ENCODE data around the gene MTMR4.
A peak's percentile ranks its signal among the peaks of the same experiment; 100 is the strongest.

The MTMR4 gene

DNA sequence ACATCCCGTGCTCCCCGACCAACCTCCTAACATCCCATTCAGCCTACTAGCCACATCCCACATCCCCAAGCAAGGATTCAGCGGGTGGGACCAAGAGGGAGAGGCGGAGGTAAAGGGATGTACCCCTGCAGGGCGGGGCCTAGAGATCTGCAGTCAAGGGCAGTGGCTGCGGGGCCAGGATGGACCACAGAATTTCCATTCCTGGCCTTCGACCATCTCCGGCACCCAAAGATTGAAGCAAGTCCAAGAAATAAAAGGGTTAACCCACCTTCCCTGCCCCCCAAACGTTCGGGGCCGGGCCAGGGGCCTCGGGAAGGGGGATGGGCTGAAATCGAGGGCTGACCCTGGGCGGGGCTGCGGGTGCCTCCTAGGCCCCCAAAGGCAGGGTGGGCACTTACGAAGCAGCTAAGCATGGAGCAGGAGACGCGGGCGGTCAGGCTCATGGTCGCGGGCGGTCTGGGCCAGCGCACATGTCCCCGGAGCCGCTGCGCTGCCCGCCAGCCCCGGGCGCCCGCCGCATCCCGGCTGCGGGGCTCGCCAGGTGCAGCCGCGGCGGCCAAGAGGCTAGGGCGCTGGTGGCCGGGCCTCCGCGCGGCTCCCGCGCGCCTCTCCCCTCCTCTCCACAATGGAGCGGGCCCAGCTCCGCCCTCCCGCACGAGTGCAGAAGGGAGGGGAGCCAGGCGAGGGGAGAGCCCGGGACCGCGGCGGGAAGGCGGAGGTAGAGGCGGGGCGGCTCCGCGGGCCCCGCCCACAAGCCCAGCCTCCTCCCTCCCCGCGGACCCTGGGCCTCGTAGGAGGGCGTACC, at the start of gene MTMR4:
TSS of gene MTMR4 (minus strand) at position 674 of the 805 bp plus-strand sequence. CDS start at position 443, 231 bp downstream.
- DNase-seq: peak in 11 of 14 donors; percentile 20 to 72 (median 56)

- DNase-seq: no peak
Observed at GRCh38 chr17:58560511-58560910, 46.1 kb upstream of the MTMR4 start.

DNA sequence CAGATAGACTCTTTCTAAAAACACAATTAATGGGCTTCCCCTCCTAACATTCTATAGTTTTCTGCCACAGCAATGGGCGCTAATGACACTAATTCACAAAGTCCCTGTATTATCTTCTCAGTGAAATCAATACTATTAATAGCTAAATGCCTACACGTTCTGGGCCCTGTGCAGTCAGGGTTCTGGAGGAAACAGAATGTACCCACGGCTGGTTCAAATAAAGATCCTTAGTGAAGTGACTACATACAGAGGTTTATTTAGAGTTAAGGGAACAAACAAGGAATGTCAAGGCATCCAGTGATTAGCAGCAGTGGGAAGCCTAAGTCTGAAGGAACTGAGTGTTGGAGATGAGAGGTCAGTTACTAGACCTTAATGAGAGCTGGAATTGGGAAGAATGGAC, 43.5 kb upstream of the MTMR4 start:
- DNase-seq: no peak

DNA sequence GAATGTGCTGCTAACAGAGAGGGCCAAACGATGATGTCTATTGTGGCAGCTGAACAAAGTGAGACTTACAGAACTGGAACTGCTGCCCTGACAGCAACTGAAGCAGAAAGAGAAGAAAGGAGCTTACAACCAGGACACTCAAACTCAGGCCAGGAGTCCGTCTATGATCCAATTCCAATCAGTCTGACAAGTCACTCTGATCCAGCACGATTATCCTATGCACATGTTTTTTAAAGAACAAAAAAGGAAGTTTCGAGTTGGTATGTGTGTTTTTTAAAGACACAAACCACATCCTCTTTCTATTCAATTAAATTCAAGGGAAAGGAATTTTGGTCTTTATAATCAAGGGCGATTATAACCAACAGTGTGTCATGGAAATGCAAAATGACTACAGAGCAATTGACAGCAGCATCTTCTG, 42.4 kb upstream of the MTMR4 start:
- DNase-seq: peak in 3 of 14 donors; percentile 8 to 17 (median 14)

DNA sequence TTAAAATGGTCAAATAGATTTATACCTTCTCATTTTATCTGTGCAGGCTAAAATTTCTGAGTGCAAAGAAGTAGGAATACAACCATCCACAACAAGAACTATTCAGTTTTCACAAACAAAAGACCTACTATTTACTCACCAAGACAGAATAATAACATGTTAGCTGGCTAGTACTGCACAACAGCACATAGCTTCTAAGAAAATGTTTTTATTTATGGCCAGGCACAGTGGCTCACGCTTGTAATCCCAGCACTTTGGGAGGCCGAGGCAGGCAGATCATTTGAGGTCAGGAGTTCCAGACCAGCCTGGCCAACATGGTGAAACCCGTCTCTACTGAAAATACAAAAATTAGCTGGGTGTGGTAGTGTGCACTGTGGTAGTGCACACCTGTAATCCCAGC, 40.7 kb upstream of the MTMR4 start:
- peak in 6 of 14 donors; percentile 5 to 28 (median 10) for DNase-seq

DNA sequence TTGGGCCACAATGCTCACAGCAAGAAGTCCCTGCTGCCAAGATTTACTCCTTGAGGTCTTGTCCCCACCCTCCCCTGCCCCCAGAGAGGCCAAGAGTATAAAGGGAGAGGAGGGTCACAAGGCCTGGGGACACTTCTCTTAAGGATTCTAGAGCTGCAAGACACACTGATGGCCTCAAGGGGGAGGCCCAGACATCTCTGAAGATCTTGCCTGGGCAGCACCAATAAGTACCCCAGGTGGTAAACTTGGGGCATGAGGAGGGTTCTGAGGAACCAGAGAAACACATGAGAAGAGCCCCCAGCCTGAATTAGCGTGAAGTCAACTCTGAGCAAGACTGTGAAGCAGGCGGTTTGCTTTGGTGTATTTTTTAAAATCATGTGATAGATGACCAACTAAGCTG, 26.8 kb upstream of the MTMR4 start:
- no peak for DNase-seq

- peak in 1 of 14 donors; percentile 10 for DNase-seq
Observed at GRCh38 chr17:58539698-58540097, 25.3 kb upstream of the MTMR4 start.

- peak in 1 of 14 donors; percentile 33 for DNase-seq
Observed at GRCh38 chr17:58538811-58539409, 24.5 kb upstream of the MTMR4 start.

GRCh38 chr17:58537266-58537665, 22.8 kb upstream of the MTMR4 start:
- DNase-seq: no peak

DNA sequence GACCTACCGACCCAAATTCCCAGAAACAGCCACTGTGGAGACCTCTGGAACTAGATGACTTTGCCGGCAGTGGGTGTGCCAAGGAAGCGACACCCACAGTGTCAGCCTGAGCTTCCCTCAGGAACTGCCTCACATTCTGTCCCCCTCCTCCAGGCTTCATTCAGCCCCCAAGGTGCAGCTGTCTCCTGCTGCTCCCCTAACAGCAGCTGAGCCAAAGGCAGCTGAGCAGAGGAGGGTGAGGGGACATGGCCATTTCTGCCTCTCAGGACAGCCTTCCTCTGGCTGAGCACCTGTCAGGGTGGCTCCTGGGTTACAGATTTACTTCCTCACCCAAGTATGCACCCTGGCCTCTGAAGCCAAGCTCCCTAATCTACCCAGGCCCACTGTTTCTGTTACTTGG, 22.1 kb upstream of the MTMR4 start:
- DNase-seq: no peak

GRCh38 chr17:58535431-58535830, 21.0 kb upstream of the MTMR4 start:
- no peak for DNase-seq

- peak in 1 of 14 donors; percentile 17 for DNase-seq
Observed at GRCh38 chr17:58534901-58535421, 20.5 kb upstream of the MTMR4 start.

- DNase-seq: no peak
Observed at GRCh38 chr17:58534331-58534730, 19.9 kb upstream of the MTMR4 start.

DNA sequence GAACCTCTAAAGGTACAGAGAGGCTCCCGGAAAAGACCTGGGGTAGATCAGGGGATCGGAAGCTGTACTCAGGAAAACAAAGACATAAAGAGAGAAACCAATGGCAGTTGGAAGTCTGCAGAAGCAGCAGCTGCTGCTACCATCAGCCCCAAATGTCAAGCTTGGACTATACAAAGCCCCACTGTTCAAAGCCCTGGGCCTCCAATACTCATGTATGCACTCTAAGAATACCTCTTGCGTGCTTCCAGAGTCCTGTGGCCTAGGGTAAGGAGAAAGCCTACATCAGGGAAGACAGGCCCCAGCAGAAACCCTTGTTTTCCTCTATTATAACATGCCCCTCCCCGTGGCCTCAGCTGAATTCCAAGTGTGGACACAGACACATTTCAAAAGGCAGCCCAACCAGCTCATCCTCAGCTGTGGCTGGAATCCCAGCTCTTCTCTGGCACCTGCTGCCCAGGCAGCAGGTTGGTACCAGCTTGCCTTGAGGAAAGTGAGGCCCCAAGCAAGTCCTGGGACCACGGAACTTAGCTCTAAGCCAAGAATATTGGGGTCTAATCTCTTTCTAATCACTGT, 19.3 kb upstream of the MTMR4 start:
- DNase-seq: peak in 7 of 14 donors; percentile 22 to 48 (median 32)

DNA sequence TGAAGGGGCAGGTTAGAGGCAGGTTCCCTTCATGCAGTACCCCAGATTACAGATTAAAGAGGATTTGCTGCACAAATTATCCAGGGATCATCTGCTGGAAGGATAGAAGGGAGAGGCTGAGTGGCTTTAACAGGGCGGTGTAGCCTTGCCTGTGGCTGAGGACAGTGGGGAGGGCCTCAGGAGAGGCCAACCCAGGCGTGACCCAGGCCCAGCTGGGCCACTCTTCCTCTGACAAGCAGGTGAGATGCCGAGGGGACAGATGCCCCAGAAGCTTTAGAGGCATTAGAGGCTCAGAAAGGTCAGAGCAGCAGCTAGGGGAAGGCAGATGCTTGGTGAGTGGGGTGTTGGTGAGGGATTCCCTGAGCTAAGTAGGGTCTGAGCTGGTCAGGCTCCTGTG, 18.1 kb upstream of the MTMR4 start:
- DNase-seq: peak in 2 of 14 donors; percentile 47 to 48

- DNase-seq: peak in 11 of 14 donors; percentile 32 to 81 (median 56)
Observed at GRCh38 chr17:58531661-58532554, 17.5 kb upstream of the MTMR4 start.

GRCh38 chr17:58531122-58531521, 16.7 kb upstream of the MTMR4 start:
- peak in 7 of 14 donors; percentile 12 to 59 (median 47) for DNase-seq

- peak in 4 of 14 donors; percentile 13 to 66 (median 50) for DNase-seq
Observed at GRCh38 chr17:58530655-58531054, 16.2 kb upstream of the MTMR4 start.

DNA sequence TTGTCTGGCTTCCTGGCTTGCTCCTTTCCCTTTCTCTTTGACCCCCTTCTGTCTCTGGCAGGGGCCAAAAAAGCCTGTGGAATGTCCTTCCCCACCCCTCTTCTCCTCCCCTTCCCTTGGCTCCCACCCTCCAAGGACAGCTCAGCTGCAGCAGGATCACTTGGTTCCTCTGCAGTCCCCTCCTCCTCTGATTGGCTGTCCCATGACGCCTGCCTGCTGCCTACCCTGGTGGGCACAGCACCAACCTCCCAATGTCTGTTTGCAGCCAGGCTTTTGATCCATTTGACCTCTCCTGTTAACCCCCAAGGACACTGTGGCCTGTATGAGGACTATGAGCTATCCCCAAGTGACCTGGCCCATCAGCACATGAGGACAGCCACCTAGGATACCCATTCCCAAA, 14.8 kb upstream of the MTMR4 start:
- peak in 10 of 14 donors; percentile 23 to 69 (median 52) for DNase-seq

GRCh38 chr17:58528443-58528842, 14.0 kb upstream of the MTMR4 start:
- DNase-seq: peak in 2 of 14 donors; percentile 30 to 52

DNA sequence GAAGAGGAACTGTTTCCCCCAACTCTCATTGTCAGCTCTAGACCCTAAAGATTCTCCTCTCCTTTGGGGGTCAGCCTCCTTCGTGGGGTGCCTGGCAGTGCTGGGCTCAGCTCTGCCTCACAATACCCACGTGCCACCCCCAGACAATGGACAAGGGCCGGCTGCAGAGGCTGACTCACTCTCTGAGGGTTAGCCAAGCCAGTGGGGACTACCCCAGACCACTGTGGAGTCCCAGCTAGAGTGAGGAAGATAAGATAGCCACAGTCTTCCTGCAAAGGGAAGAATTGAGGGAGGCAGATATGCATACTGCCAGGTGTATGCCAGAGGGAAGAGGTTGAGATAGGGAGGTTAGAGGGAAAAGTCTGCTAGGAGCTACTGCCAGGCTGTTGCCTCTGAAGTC, 13.5 kb upstream of the MTMR4 start:
- peak in 12 of 14 donors; percentile 34 to 90 (median 81) for DNase-seq

GRCh38 chr17:58527306-58527705, 12.9 kb upstream of the MTMR4 start:
- peak in 5 of 14 donors; percentile 21 to 65 (median 46) for DNase-seq
